Measurements from ENCODE around the gene SCN5A.

SCN5A gene

DNA sequence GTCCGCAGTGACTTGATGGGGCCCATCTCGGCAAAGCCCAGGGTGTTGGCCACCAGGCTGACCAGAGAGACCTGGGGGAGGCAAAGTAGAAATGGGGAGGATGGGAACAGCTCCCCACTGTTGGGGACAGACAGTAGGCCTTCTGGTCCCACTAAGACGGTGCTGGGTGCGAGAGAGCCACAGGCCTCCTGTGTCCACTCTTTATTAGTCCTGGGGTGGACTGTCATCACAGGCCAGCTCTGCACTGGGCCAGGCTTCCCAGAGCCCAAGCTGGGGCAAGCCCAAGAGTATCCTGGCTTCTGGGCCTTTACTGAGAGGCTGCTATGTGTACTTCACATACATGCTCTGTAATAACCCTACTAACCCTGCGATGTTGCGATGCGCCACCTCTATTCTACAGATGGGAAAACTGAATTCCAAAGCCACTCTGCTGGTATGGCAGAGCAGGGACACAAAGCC, 87.0 kb downstream of the SCN5A start:
- DNase-seq (ENCODE audit: low spot score) = no peak

GRCh38 chr3:38561746-38562466, 87.6 kb downstream of the SCN5A start:
- DNase-seq (ENCODE audit: low spot score) = no peak

DNA sequence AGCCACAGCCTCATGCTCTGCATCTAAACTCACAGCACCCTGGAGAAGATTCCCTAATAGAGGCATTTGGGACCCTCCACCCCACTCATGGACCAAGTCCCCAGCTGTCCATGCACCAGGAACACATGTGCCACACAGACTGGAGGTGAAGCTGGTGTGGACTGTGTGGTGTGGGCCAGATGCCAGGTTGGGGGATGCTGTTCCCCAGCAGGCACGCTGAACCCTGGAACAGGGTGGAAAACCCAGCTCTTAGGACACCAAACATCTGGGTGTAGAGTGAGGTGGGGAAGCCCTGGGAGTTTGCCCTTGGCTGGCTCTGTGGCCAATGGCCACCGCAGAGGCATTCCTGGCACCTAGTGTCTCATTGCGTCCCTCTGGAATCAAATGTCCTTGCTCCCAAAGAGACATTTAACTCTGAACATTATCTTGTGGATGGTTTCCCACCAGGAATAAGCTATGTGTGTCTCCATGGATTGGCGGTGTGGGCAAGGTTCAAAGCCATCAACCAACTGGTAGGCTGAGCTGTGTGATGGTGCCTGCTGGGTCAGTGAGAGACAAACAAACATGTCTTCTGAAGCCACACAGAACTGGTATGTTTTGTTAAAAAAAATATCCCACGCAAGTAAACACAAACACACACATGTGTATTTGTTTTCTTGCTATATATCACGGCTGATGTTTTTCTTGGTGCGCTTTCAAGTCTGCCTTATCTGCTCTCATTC, 88.3 kb downstream of the SCN5A start:
- no peak for DNase-seq (ENCODE audit: low spot score)

GRCh38 chr3:38560284-38560683, 89.2 kb downstream of the SCN5A start:
- DNase-seq (ENCODE audit: low spot score) = no peak

- DNase-seq (ENCODE audit: low spot score) = no peak
Measured at GRCh38 chr3:38558864-38559263, 90.6 kb downstream of the SCN5A start.

DNA sequence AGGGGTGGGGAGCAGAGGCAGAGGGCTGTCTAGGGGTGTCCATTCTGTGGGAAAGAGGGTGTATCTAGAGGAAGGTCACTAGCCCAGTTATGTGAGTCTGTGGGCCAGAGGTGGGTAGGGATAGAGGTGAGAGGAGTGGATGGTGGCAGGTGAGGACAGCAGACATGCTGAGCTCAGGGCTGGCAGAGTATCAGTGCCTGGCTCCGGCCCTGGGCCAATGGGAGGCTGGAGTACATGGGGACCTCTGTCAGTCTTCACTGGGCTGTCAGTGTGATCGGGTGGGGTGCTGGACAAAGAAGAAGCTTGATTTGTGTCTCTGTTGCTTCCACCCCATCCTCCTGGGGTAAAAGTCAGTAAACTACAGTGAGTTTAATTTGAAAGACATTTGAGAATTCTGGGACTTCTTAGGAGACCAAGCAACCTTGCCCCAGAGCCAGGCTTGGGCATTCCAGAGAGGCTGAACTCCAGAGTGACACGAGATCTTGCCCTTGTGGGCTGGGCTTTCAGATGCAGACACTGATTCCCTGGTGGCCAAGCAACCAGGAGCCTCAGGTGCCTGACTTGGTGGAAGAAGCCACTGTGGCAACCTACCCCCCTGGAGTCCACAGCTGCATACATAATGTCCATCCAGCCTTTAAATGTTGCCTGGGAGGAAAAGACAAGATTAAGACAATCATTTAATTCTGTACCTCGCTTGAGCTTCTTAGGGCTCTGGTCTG, 92.7 kb downstream of the SCN5A start:
- DNase-seq (ENCODE audit: low spot score) = no peak

GRCh38 chr3:38555926-38556325, 93.6 kb downstream of the SCN5A start:
- DNase-seq (ENCODE audit: low spot score) = no peak

GRCh38 chr3:38555149-38555840, 94.2 kb downstream of the SCN5A start:
- no peak for DNase-seq (ENCODE audit: low spot score)

- no peak for DNase-seq (ENCODE audit: low spot score)
Measured at GRCh38 chr3:38554127-38554827, 95.2 kb downstream of the SCN5A start.

GRCh38 chr3:38553071-38553470, 96.4 kb downstream of the SCN5A start:
- no peak for DNase-seq (ENCODE audit: low spot score)

- no peak for DNase-seq (ENCODE audit: low spot score)
Measured at GRCh38 chr3:38552364-38552763, 97.1 kb downstream of the SCN5A start.

- no peak for DNase-seq (ENCODE audit: low spot score)
Measured at GRCh38 chr3:38551026-38551832, 98.3 kb downstream of the SCN5A start.

DNA sequence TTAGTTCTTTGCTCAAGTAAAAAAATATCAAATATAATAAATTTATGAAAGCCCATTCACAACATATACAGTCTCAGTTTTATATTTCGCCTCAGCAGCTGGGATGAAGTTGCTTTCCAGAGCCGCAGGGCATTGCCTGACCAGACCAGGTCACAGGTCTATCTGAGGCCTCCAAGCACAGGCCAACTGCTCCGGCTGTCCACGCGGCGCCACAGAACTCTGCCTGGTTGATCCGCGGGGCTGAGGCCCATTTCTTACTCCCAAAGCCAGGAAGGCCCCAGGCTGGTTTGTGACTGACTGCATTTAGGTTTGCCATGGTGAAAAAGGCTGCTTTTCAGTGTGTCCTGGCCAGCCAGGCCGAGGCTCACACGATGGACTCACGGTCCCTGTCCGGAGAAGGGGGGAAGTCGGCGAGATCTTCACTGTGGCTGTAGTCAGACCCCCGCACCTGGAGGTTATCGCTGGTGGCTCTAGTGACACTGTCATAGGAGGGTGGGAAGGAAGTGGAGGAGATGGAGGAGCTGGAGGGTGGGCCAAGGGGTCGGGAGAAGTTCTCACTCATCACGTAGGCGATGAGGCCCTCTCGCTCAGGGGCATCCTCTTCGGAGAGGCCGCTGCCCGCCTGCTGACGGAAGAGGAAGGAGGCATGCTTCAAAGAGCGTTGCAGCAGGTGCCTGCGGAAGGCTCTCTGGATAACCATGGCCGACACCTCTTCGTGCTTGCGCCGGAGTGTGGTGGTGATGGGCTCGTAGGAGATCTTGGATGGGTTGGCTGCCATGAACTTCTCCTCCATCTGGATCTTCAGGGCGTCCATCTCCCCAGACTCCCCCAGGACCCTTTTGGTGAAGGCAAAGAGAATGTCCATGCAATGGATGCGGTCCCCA, 99.3 kb downstream of the SCN5A start:
- DNase-seq (ENCODE audit: low spot score) = no peak

DNA sequence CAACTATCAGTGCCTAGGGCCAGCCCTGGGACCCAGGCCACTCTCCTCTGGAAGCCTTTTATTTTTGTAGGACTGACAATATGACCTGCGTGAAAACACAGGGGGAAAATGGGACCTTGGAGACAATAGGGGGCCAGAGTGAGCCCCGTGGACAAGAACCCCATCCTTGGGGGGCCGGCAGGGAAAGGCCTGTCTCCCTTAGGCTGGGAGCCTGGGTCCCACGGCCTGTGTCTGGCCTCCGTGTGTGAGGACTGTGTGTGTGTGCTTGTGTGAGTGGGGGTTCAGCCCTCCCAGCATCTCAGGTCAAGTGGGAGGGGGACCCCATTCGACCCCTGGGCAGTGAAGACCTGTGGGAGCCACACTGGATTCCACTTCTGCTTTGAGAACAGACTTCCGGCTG, 100.0 kb downstream of the SCN5A start:
- DNase-seq (ENCODE audit: low spot score) = no peak

- DNase-seq (ENCODE audit: low spot score) = no peak
Measured at GRCh38 chr3:38549082-38549481, 100.4 kb downstream of the SCN5A start.

DNA sequence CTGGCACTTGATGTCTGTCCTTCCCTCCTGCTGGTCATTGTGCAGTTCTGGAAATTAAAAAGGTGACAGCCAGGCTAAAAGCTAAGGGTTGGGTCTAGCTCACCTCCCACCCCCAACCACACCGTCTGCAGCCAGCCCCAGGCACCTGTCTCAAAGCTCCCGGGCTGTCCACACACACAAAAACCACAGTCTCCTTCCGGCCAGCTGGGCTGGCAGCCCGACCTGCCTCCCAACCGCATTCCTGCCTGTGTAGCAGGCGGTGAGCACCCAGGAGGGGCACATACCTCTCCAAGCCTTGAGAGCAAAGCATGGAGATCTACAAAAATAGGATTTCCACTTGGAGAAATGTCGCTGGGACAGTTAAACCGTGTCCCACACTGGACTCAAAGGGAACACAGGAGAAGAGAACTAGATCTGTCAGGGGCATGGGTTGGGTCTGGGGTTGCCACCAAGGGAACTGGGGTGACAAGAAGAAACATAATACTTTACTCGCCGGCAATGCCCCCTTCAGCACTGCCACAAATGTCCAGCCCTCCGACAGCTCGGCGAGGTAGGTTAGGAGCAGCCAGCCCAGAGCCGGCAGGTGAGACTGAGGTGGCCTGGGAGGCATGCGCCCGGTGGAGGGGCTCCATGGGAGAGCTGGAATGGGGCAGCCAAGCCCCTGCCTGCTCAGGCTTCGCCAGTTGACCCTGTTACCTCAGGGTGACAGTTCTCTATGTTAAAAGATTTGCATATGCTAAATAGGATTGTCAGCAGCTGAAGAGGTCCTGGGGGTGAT, 101.1 kb downstream of the SCN5A start:
- no peak for DNase-seq (ENCODE audit: low spot score)

- DNase-seq (ENCODE audit: low spot score) = no peak
Measured at GRCh38 chr3:38545983-38546382, 103.5 kb downstream of the SCN5A start.

DNA sequence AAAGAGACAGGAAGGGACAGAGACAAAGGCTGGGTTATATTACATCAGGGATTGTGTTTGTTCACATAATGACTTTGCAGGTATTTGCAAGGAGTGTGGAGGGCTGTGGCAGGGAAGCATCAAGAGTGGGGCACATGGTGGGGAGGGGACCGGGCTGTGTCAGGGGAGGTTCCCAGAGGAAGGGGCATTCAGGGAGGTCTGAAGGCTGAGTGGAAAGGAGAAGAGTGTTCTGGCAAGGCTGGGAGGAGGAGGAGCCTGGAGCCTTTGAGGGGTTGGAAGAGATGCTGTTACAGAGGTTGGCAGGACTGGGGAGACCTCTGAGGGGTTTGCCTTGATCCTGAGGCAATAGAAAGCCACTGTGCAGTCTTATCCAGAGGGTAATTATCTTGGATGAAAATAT, 103.9 kb downstream of the SCN5A start:
- DNase-seq (ENCODE audit: low spot score) = no peak

GRCh38 chr3:38544926-38545325, 104.6 kb downstream of the SCN5A start:
- no peak for DNase-seq (ENCODE audit: low spot score)

Measured in SK-N-DZ (cell line).